Neural cell (in vitro differentiated cells): Measurements from ENCODE around the gene FNDC11. TPM values are rescaled to one million over a fixed set of nuclear protein-coding genes. Genes with fewer than 3 reads are reported as not detected.

ENCODE experiments used
- H2AFZ ChIP-seq: fragments of 200-600, 300-800 bp; sonication (generic), shearing (Covaris generic); 2 replicates; pipeline ENCODE4 v1.6.0; 2014; ENCODE audit warnings: low read depth, mild to moderate bottlenecking, antibody characterized with exemption, low read length, moderate library complexity
- H3F3A ChIP-seq: fragments of 200-600 bp; shearing (Covaris generic); 2 replicates; pipeline ENCODE4 v1.6.1; 2016; ENCODE audit warnings: mild to moderate bottlenecking, moderate library complexity, mixed read lengths, antibody characterized with exemption, low read length; ENCODE audit not compliant: insufficient read depth, poor library complexity, severe bottlenecking
- H3K27ac ChIP-seq: fragments of 200-600, 300-800 bp; sonication (generic), shearing (Covaris generic); 2 replicates; pipeline ENCODE4 v1.5.1; 2014; ENCODE audit warnings: mild to moderate bottlenecking, low read length, moderate library complexity
- H3K27me3 ChIP-seq: fragments of 300-800, 200-600 bp; sonication (generic), shearing (Covaris generic); 2 replicates; pipeline ENCODE4 v1.6.0; 2014; ENCODE audit warnings: mild to moderate bottlenecking, low read depth, low read length, moderate library complexity; ENCODE audit not compliant: insufficient read depth
- H3K36me3 ChIP-seq: fragments of 300-800, 200-600 bp; sonication (generic), shearing (Covaris generic); 2 replicates; pipeline ENCODE4 v1.5.1; 2014; ENCODE audit warnings: mild to moderate bottlenecking, antibody characterized with exemption, low read length, moderate library complexity; ENCODE audit not compliant: insufficient read depth
- H3K4me2 ChIP-seq: fragments of 300-800, 200-600 bp; sonication (generic), shearing (Covaris generic); 2 replicates; pipeline ENCODE4 v1.6.0; 2014; ENCODE audit warnings: mild to moderate bottlenecking, low read length
- H3K4me3 ChIP-seq: fragments of 300-800, 200-600 bp; sonication (generic), shearing (Covaris generic); 2 replicates; pipeline ENCODE4 v1.5.1; 2014; ENCODE audit warnings: mild to moderate bottlenecking, low read length, moderate library complexity
- H3K79me2 ChIP-seq: fragments of 200-600 bp; shearing (Covaris generic); replicated peaks from 2 replicates; pipeline ENCODE4 v1.6.0; 2014; ENCODE audit warnings: mild to moderate bottlenecking, low read length, moderate library complexity; ENCODE audit not compliant: insufficient read depth
- H3K9ac ChIP-seq: fragments of 300-800, 200-600 bp; sonication (generic), shearing (Covaris generic); 2 replicates; pipeline ENCODE4 v1.6.1; 2016; ENCODE audit warnings: mild to moderate bottlenecking, low read length, mixed read lengths
- H3K9me2 ChIP-seq: fragments of 200-600 bp; shearing (Covaris generic); 2 replicates; pipeline ENCODE4 v1.6.1; 2016; ENCODE audit warnings: mild to moderate bottlenecking, low read length, mixed read lengths; ENCODE audit not compliant: insufficient read depth
- H3K9me3 ChIP-seq: fragments of 200-600, 300-800 bp; sonication (generic), shearing (Covaris generic); 2 replicates; pipeline ENCODE4 v1.6.1; 2016; ENCODE audit warnings: mild to moderate bottlenecking, mixed run types, low read length, moderate library complexity, mixed read lengths
- H4K20me1 ChIP-seq: fragments of 200-600 bp; shearing (Covaris generic); 2 replicates; pipeline ENCODE4 v1.6.1; 2016; ENCODE audit warnings: mild to moderate bottlenecking, mixed run types; ENCODE audit not compliant: insufficient read depth
- EP300 ChIP-seq: fragments of 450-650 bp; conservative IDR thresholded peaks from 2 replicates; pipeline ENCODE4 v1.6.1; 2014; ENCODE audit warnings: antibody characterized with exemption, mild to moderate bottlenecking, moderate library complexity; ENCODE audit not compliant: poor library complexity, severe bottlenecking
- EZH2 ChIP-seq: fragments of 200-600, 300-800 bp; shearing (Covaris generic), sonication (generic); IDR thresholded peaks from 2 replicates; pipeline ENCODE4 v1.6.1; 2014; ENCODE audit warnings: antibody characterized with exemption, low read length, borderline replicate concordance, mild to moderate bottlenecking; ENCODE audit not compliant: insufficient read depth, poor library complexity, severe bottlenecking
- MXI1 ChIP-seq: fragments of 450-650 bp; conservative IDR thresholded peaks from 2 replicates; pipeline ENCODE4 v1.6.1; 2014; ENCODE audit warnings: antibody characterized with exemption, mild to moderate bottlenecking; ENCODE audit not compliant: poor library complexity, severe bottlenecking
- POLR2AphosphoS5 ChIP-seq: IDR thresholded peaks from 2 replicates; pipeline ENCODE4 v1.6.1; 2012
- RAD21 ChIP-seq: fragments of 450-650 bp; conservative IDR thresholded peaks from 2 replicates; pipeline ENCODE4 v1.6.1; 2014; ENCODE audit warnings: antibody characterized with exemption, mild to moderate bottlenecking, moderate library complexity
- SMC3 ChIP-seq: fragments of 450-650 bp; conservative IDR thresholded peaks from 2 replicates; pipeline ENCODE4 v1.6.1; 2014; ENCODE audit warnings: antibody characterized with exemption, mild to moderate bottlenecking, moderate library complexity; ENCODE audit not compliant: poor library complexity
- TAF1 ChIP-seq: IDR thresholded peaks from 2 replicates; pipeline ENCODE4 v1.6.1; 2012; ENCODE audit warnings: low read depth
- polyA plus RNA-seq: library from polyadenylated mRNA; depleted of rRNA; stranded (reverse); fragments of >200 nt; gene quantifications from 2 replicates; pipeline ENCODE4 v1.2.3, GENCODE V29; 2014
- TF ChIP-seq, protein P1 (sequence below): IDR thresholded peaks from 2 replicates; pipeline ENCODE4 v1.6.1; 2012; ENCODE audit warnings: borderline replicate concordance
- TF ChIP-seq, protein P2 (sequence below): fragments of 450-650 bp; IDR thresholded peaks from 2 replicates; pipeline ENCODE4 v1.5.1; 2014; ENCODE audit warnings: antibody characterized with exemption, mild to moderate bottlenecking, moderate library complexity; ENCODE audit not compliant: poor library complexity, severe bottlenecking

The FNDC11 gene
- polyA plus RNA-seq, 1 donor from 2014 or later = 1.9 TPM

DNA sequence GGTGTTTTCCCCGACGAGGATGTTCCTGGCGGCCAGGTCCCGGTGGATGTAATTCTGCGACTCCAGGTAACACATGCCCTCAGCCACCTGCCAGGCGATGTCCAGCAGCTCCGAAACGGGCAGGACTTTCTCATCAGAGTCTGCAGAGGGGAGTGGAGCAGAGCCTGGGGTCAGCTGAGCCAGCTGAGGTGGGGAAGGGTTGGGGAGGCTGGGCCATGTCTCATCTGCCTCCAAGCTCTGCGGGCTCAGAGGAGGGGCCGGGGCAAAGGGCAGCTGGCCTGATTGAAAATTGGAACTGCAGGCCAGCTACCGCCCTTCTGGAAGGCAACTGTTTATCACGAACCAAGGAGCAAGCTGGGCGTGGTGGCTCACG, 23.2 kb upstream of the FNDC11 start:
- Histone ChIP-seq H3K27me3 (no peaks in the 10 kb centered on the region), H3K9me3 (no peaks in the 10 kb centered on the region), H3K9me2 (no peaks in the 10 kb centered on the region), H3K79me2 (no peaks in the 10 kb centered on the region), H3K27ac (no peak overlapping the region), H2AFZ (no peak overlapping the region), H3K4me2 (no peak overlapping the region), H3K9ac (no peak overlapping the region), H4K20me1 (no peaks in the 10 kb centered on the region), H3K4me3 (no peak overlapping the region), H3F3A (no peaks in the 10 kb centered on the region), H3K36me3 (no peaks in the 10 kb centered on the region)
- TF ChIP-seq RAD21 = no peak
- TF ChIP-seq EZH2 = no peak
- TF ChIP-seq TAF1 = no peak
- no peak for TF ChIP-seq SMC3
- TF ChIP-seq, protein P1, sequence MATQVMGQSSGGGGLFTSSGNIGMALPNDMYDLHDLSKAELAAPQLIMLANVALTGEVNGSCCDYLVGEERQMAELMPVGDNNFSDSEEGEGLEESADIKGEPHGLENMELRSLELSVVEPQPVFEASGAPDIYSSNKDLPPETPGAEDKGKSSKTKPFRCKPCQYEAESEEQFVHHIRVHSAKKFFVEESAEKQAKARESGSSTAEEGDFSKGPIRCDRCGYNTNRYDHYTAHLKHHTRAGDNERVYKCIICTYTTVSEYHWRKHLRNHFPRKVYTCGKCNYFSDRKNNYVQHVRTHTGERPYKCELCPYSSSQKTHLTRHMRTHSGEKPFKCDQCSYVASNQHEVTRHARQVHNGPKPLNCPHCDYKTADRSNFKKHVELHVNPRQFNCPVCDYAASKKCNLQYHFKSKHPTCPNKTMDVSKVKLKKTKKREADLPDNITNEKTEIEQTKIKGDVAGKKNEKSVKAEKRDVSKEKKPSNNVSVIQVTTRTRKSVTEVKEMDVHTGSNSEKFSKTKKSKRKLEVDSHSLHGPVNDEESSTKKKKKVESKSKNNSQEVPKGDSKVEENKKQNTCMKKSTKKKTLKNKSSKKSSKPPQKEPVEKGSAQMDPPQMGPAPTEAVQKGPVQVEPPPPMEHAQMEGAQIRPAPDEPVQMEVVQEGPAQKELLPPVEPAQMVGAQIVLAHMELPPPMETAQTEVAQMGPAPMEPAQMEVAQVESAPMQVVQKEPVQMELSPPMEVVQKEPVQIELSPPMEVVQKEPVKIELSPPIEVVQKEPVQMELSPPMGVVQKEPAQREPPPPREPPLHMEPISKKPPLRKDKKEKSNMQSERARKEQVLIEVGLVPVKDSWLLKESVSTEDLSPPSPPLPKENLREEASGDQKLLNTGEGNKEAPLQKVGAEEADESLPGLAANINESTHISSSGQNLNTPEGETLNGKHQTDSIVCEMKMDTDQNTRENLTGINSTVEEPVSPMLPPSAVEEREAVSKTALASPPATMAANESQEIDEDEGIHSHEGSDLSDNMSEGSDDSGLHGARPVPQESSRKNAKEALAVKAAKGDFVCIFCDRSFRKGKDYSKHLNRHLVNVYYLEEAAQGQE = no peak
- TF ChIP-seq EP300 = no peak
- TF ChIP-seq MXI1 = no peak
- TF ChIP-seq POLR2AphosphoS5 = no peak
- TF ChIP-seq, protein P2, sequence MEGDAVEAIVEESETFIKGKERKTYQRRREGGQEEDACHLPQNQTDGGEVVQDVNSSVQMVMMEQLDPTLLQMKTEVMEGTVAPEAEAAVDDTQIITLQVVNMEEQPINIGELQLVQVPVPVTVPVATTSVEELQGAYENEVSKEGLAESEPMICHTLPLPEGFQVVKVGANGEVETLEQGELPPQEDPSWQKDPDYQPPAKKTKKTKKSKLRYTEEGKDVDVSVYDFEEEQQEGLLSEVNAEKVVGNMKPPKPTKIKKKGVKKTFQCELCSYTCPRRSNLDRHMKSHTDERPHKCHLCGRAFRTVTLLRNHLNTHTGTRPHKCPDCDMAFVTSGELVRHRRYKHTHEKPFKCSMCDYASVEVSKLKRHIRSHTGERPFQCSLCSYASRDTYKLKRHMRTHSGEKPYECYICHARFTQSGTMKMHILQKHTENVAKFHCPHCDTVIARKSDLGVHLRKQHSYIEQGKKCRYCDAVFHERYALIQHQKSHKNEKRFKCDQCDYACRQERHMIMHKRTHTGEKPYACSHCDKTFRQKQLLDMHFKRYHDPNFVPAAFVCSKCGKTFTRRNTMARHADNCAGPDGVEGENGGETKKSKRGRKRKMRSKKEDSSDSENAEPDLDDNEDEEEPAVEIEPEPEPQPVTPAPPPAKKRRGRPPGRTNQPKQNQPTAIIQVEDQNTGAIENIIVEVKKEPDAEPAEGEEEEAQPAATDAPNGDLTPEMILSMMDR = no peak

GRCh38 chr20:63531686-63532448, 22.1 kb upstream of the FNDC11 start:
- no peaks in the 10 kb centered on the region for H3K9me2 ChIP-seq
- H2AFZ ChIP-seq = no peak overlapping the region
- H4K20me1 ChIP-seq = no peaks in the 10 kb centered on the region
- H3K4me2 ChIP-seq = no peak overlapping the region
- H3K4me3 ChIP-seq = no peak overlapping the region
- H3K9ac ChIP-seq = no peak overlapping the region
- no peaks in the 10 kb centered on the region for H3F3A ChIP-seq
- H3K9me3 ChIP-seq = no peaks in the 10 kb centered on the region
- no peaks in the 10 kb centered on the region for H3K36me3 ChIP-seq
- no peaks in the 10 kb centered on the region for H3K27me3 ChIP-seq
- H3K79me2 ChIP-seq = no peaks in the 10 kb centered on the region
- TF ChIP-seq EZH2 = no peak
- no peak for TF ChIP-seq MXI1
- TF ChIP-seq, protein P2 = no peak
- no peak for TF ChIP-seq TAF1
- TF ChIP-seq EP300 = no peak
- TF ChIP-seq, protein P1 = no peak
- peak; percentile 31 for TF ChIP-seq POLR2AphosphoS5
- no peak overlapping the region for H3K27ac ChIP-seq
